Common myeloid progenitor, CD34-positive (primary cell): ENCODE data around the gene MYO18B.

ENCODE experiments used
- CTCF ChIA-PET: fragments of 350-600 bp; sonication (Branson Sonifier 250); formaldehyde crosslinking; loops from one replicate; lab custom pipeline; 2021; ENCODE audit warnings: antibody characterized with exemption; lab: Charles Lee
- POLR2A ChIA-PET: fragments of 350-600 bp; sonication (Branson Sonifier 250); formaldehyde crosslinking; loops from one replicate; lab custom pipeline; 2021; ENCODE audit warnings: antibody characterized with exemption; lab: Charles Lee
- DNase-seq, 3 donors: peaks; one replicate each; pipeline versions ENCODE4 v3.0.0 to v3.0.0-alpha.2; 2013
- H3K27ac ChIP-seq, 2 experiments: 1 replicate in 1 of 2; 2 replicates in 1 of 2; pipeline ENCODE4 v1.7.0; 2013; ENCODE audit warnings: inconsistent platforms in 2 of 2, low read length in 2 of 2, mild to moderate bottlenecking in 2 of 2, low read depth in 1 of 2, moderate library complexity in 1 of 2; ENCODE audit not compliant: severe bottlenecking in 2 of 2, insufficient read depth in 1 of 2, poor library complexity in 1 of 2
- H3K27me3 ChIP-seq, 5 experiments: replicated peaks in 2 of 5; 1 replicate in 3 of 5; 2 replicates in 2 of 5; pipeline versions ENCODE4 v1.6.1 to v1.7.0; 2013; ENCODE audit warnings: low read length in 4 of 5, mild to moderate bottlenecking in 2 of 5, moderate library complexity in 2 of 5, inconsistent platforms in 1 of 5; ENCODE audit not compliant: insufficient read depth in 5 of 5, control insufficient read depth in 4 of 5
- H3K36me3 ChIP-seq, 4 experiments: 1 replicate in 2 of 4; 2 replicates in 2 of 4; pipeline versions ENCODE4 v1.6.1 to v1.7.0; 2013; ENCODE audit warnings: low read length in 3 of 4, control low read depth in 1 of 4, mild to moderate bottlenecking in 1 of 4; ENCODE audit not compliant: control insufficient read depth in 4 of 4, insufficient read depth in 4 of 4
- H3K4me1 ChIP-seq, 4 experiments: 1 replicate in 3 of 4; 2 replicates in 1 of 4; pipeline versions ENCODE4 v1.6.1 to v1.7.1; 2013; ENCODE audit warnings: low read length in 3 of 4, mild to moderate bottlenecking in 3 of 4, control low read depth in 1 of 4, inconsistent platforms in 1 of 4, moderate library complexity in 1 of 4; ENCODE audit not compliant: control insufficient read depth in 4 of 4, insufficient read depth in 4 of 4; ENCODE audit errors: control extremely low read depth in 1 of 4
- H3K4me3 ChIP-seq, 7 experiments: 1 replicate in 4 of 7; 2 replicates in 3 of 7; pipeline versions ENCODE4 v1.5.1 to v1.7.0; 2013; ENCODE audit warnings: mild to moderate bottlenecking in 7 of 7, low read length in 6 of 7, moderate library complexity in 6 of 7, inconsistent platforms in 2 of 7, low read depth in 2 of 7, control low read depth in 1 of 7; ENCODE audit not compliant: insufficient read depth in 4 of 7, control insufficient read depth in 1 of 7; ENCODE audit errors: extremely low read depth in 1 of 7
- H3K9me3 ChIP-seq, 5 experiments: 1 replicate in 4 of 5; 2 replicates in 1 of 5; pipeline versions ENCODE4 v1.6.1 to v1.7.1; 2013; ENCODE audit warnings: low read length in 4 of 5, mild to moderate bottlenecking in 2 of 5, inconsistent platforms in 1 of 5, low read depth in 1 of 5, moderate library complexity in 1 of 5; ENCODE audit not compliant: control insufficient read depth in 4 of 5, insufficient read depth in 2 of 5; ENCODE audit errors: control extremely low read depth in 1 of 5
- WGBS: methylation state at CpG from one replicate; pipeline ENCODE4 v1.1.5; 2013; ENCODE audit not compliant: insufficient coverage; 5-methylcytosine and 5-hydroxymethylcytosine counted together

MYO18B gene

DNA sequence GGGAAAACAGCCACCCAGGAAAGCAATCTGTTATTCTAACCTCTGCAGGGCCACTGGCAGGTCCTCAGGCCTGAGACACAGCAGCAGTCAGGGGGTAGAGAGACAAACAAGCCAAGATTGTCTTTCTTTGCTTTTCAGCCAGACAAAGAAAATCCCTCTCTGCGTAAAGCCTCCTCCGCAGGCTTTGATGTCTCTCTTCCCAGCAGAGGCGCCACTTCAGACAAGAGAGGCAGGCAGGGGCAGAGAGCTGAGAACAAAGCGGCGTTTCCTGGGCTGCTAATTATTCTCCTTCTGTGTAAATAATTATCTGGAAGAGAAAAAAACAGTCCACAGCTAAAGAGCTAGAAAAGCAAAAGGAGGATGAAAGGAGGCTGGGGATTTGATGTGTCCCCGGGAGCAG is 324.5 kb downstream of the MYO18B start:
- Histone ChIP-seq H3K27me3 (peaks cover 5 to 69% (median 14%) of the 10 kb centered on the region in 5 experiments), H3K27ac (no peak overlapping the region), H3K4me1 (no peaks in the 10 kb centered on the region), H3K36me3 (no peaks in the 10 kb centered on the region), H3K9me3 (no peaks in the 10 kb centered on the region), H3K4me3 (no peak overlapping the region)
- DNase-seq: no peak
- POLR2A ChIA-PET: no interaction called here
- WGBS: 21% methylated on average over 5 of the region's 6 CpGs
- CTCF ChIA-PET: no interaction called here

DNA sequence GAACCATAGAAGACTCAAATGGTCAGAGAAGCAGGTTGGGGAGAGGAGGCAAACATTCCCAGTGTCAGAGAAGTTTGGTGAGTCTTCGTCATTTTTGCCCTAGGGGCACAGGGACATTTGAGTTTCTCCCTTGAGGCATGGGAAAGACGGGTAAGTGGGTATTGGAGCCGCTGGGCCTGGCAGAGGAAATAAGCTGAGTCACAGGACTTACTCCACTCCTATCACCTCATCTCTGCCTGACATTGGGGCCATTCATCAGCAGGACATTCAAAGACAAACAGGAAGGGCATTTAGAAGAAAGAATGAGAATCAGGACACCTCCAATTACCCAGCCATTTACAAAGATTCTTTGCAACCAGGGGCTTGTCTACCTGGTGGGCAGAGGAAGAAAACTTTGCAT is 326.6 kb downstream of the MYO18B start:
- H3K27ac ChIP-seq: no peak overlapping the region
- WGBS: 80% methylated on average over 1 of the region's 3 CpGs
- no peaks in the 10 kb centered on the region for H3K4me1 ChIP-seq

GRCh38 chr22:26072621-26073020 is 330.6 kb downstream of the MYO18B start:
- 80% methylated on average over 1 of the region's 3 CpGs for WGBS
- Histone ChIP-seq H3K27ac (no peak overlapping the region), H3K4me3 (no peak overlapping the region), H3K27me3 (peaks cover 6 to 53% (median 8%) of the 10 kb centered on the region in 5 experiments), H3K9me3 (no peaks in the 10 kb centered on the region), H3K4me1 (no peaks in the 10 kb centered on the region), H3K36me3 (no peaks in the 10 kb centered on the region)
- DNase-seq: no peak
- ChIA-PET POLR2A (no interaction called here), CTCF (no interaction called here)

More for the DNA sequence above, 326.6 kb downstream of the MYO18B start:
- DNase-seq: no peak
- no peaks in the 10 kb centered on the region for H3K9me3 ChIP-seq
- no peak overlapping the region for H3K4me3 ChIP-seq
- H3K36me3 ChIP-seq: no peaks in the 10 kb centered on the region
- ChIA-PET POLR2A (no interaction called here), CTCF (interaction anchor here (1.5 kb wide), 1 partner anchor 103 kb away, joined by 3 read pairs; no protein-coding TSS in a partner anchor)
- H3K27me3 ChIP-seq: peaks cover 8 to 78% (median 14%) of the 10 kb centered on the region in 5 experiments

DNA sequence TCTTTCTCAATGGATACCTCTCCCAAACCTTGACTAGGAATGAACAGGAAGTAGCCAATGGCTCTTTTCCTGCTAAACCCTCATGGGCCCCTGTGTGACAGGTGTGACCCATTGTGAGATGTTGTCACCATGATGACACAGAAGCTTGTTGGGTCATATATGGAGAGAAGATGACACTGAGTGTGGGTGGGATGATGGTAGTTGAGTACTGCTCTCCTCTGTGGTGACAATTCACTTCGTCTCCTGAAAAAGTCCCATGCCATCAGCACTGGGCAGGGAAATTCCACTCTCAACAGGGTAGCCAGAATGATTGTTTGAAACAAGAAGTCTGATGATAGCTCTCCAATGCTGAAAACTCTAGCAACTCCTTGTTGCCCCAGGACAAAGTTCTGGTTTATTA is 333.3 kb downstream of the MYO18B start:
- H3K36me3 ChIP-seq: no peaks in the 10 kb centered on the region
- no peaks in the 10 kb centered on the region for H3K9me3 ChIP-seq
- no peak overlapping the region for H3K27ac ChIP-seq
- no peak overlapping the region for H3K4me3 ChIP-seq
- no peak for DNase-seq
- peaks cover 0 to 30% (median 4%) of the 10 kb centered on the region in 5 experiments for H3K27me3 ChIP-seq
- no peaks in the 10 kb centered on the region for H3K4me1 ChIP-seq
- ChIA-PET POLR2A (no interaction called here), CTCF (no interaction called here)
- WGBS: 88% methylated on average over 1 of the region's 1 CpG

- ChIA-PET POLR2A (no interaction called here), CTCF (no interaction called here)
- 75% methylated on average over 2 of the region's 4 CpGs for WGBS
- Histone ChIP-seq H3K27ac (no peak overlapping the region), H3K9me3 (no peaks in the 10 kb centered on the region), H3K4me3 (no peak overlapping the region), H3K27me3 (peaks cover 0 to 14% (median 9%) of the 10 kb centered on the region in 5 experiments), H3K4me1 (no peaks in the 10 kb centered on the region), H3K36me3 (no peaks in the 10 kb centered on the region)
- DNase-seq: peak in 2 of 3 donors; percentile 2 to 3
These were observed 337.0 kb downstream of the MYO18B start for GRCh38 chr22:26079009-26079408.
